ENCODE results near the gene SYS1. TPM values are rescaled to one million over a fixed set of nuclear protein-coding genes. Genes with fewer than 3 reads are reported as not detected.

SYS1 gene
- total RNA-seq, 1 experiment from 2014 or later = 29.1 TPM

DNA sequence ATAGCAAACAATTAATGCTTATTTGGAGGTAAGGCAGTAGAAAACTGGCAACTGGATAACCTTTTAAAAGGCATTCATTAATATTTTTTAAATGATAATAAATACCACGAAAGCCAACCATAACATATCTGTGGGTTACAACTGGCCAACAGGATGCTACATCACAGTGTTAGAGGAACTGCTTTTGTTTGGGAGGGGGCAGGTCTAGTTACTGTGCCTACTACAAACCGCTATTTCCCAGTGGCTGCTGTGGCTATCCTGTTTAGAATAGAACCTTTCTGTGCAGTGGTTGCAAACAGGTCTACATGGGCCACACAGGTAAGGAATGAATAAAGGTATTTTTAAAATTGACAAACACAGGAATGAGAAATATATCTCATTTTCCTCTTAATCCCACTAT, 54.0 kb downstream of the SYS1 start:
- Histone ChIP-seq H3K27me3 (ENCODE audit: control insufficient read depth, insufficient read depth, low read length) (no peaks in the 10 kb centered on the region), H3K27ac (ENCODE audit: low read length) (peak overlapping the region; percentile 81), H3K4me1 (ENCODE audit: control insufficient read depth, insufficient read depth, low read length) (peaks cover 35% of the 10 kb centered on the region), H3K9me3 (ENCODE audit: control insufficient read depth, insufficient read depth, low read depth, low read length) (no peaks in the 10 kb centered on the region), H3K36me3 (ENCODE audit: control insufficient read depth, insufficient read depth, low read length) (peaks cover 5% of the 10 kb centered on the region), H3K4me3 (ENCODE audit: low read depth in 2 of 2, low read length in 2 of 2) (peak overlapping the region; percentile 96 to 98)
- in situ Hi-C loops (cut with HindIII; ENCODE audit: low pct_unique_long_range_greater_than_20kb, low sequenced_read_pairs) (no loop called here), intact Hi-C loops (cut with micrococcal nuclease; ENCODE audit: unreplicated experiment) (no loop called here)
- ChIA-PET CTCF (no interaction called here), POLR2A (no interaction called here)
- TSS peak; percentile 75 for BruUV-seq (replicated peaks)
- no peak for TF ChIP-seq SIN3A (IDR thresholded peaks at IDR 0.05; ENCODE audit: borderline replicate concordance, insufficient read depth, low read depth, low read length)
- TF ChIP-seq, protein P1, sequence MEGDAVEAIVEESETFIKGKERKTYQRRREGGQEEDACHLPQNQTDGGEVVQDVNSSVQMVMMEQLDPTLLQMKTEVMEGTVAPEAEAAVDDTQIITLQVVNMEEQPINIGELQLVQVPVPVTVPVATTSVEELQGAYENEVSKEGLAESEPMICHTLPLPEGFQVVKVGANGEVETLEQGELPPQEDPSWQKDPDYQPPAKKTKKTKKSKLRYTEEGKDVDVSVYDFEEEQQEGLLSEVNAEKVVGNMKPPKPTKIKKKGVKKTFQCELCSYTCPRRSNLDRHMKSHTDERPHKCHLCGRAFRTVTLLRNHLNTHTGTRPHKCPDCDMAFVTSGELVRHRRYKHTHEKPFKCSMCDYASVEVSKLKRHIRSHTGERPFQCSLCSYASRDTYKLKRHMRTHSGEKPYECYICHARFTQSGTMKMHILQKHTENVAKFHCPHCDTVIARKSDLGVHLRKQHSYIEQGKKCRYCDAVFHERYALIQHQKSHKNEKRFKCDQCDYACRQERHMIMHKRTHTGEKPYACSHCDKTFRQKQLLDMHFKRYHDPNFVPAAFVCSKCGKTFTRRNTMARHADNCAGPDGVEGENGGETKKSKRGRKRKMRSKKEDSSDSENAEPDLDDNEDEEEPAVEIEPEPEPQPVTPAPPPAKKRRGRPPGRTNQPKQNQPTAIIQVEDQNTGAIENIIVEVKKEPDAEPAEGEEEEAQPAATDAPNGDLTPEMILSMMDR (IDR thresholded peaks at IDR 0.05) = no peak
- no peak for TF ChIP-seq TCF7L2 (IDR thresholded peaks at IDR 0.05; ENCODE audit: low read depth, low read length)
- no peak for TF ChIP-seq REST (IDR thresholded peaks at IDR 0.05; ENCODE audit: insufficient read depth in 1 of 2, low read depth in 2 of 2, low read length in 1 of 2)
- no peak for TF ChIP-seq POLR2AphosphoS5 (IDR thresholded peaks at IDR 0.05; ENCODE audit: low read depth, low read length)
- ATAC-seq = no peak
- DNase-seq (ENCODE audit: low read depth, low spot score) = no peak

Other genes starting within 250 kb of the SYS1 start
- gene WFDC5, start 248.0 kb upstream of the SYS1 start, total RNA-seq (2021; ENCODE audit: unreplicated experiment) = not detected
- gene WFDC12, start 238.7 kb upstream of the SYS1 start, total RNA-seq (2021; ENCODE audit: unreplicated experiment) = not detected
- not detected for gene PI3, start 188.3 kb upstream of the SYS1 start, total RNA-seq (2021; ENCODE audit: unreplicated experiment)
- not detected for gene SEMG1, start 156.1 kb upstream of the SYS1 start, total RNA-seq (2021; ENCODE audit: unreplicated experiment)
- not detected for gene SEMG2, start 141.8 kb upstream of the SYS1 start, total RNA-seq (2021; ENCODE audit: unreplicated experiment)
- 0.74 TPM for gene SLPI, start 108.6 kb upstream of the SYS1 start, total RNA-seq (2021; ENCODE audit: unreplicated experiment)
- gene RBPJL, start 56.3 kb upstream of the SYS1 start, total RNA-seq (2021; ENCODE audit: unreplicated experiment) = 0.18 TPM
- gene MATN4, start 54.9 kb upstream of the SYS1 start, total RNA-seq (2021; ENCODE audit: unreplicated experiment) = 0.15 TPM
- 93.3 TPM for gene SDC4, start 14.7 kb upstream of the SYS1 start, total RNA-seq (2021; ENCODE audit: unreplicated experiment)
- gene TP53TG5, start 15.2 kb downstream of the SYS1 start, total RNA-seq (2021; ENCODE audit: unreplicated experiment) = not detected
- 55.4 TPM for gene DBNDD2, start 45.1 kb downstream of the SYS1 start, total RNA-seq (2021; ENCODE audit: unreplicated experiment)
- 108 TPM for gene PIGT, start 53.0 kb downstream of the SYS1 start, total RNA-seq (2021; ENCODE audit: unreplicated experiment)
- gene WFDC2, start 106.6 kb downstream of the SYS1 start, total RNA-seq (2021; ENCODE audit: unreplicated experiment) = 1.6 TPM
- gene SPINT3, start 152.5 kb downstream of the SYS1 start, total RNA-seq (2021; ENCODE audit: unreplicated experiment) = not detected
- not detected for gene WFDC6, start 176.3 kb downstream of the SYS1 start, total RNA-seq (2021; ENCODE audit: unreplicated experiment)
- gene EPPIN, start 184.2 kb downstream of the SYS1 start, total RNA-seq (2021; ENCODE audit: unreplicated experiment) = not detected
- gene WFDC8, start 216.1 kb downstream of the SYS1 start, total RNA-seq (2021; ENCODE audit: unreplicated experiment) = not detected